ENCODE data around the gene PKM. TPM values are rescaled to one million over a fixed set of nuclear protein-coding genes. Genes with fewer than 3 reads are reported as not detected.

Gene PKM
- total RNA-seq, 1 donor from 2014 or later = 452 TPM

DNA sequence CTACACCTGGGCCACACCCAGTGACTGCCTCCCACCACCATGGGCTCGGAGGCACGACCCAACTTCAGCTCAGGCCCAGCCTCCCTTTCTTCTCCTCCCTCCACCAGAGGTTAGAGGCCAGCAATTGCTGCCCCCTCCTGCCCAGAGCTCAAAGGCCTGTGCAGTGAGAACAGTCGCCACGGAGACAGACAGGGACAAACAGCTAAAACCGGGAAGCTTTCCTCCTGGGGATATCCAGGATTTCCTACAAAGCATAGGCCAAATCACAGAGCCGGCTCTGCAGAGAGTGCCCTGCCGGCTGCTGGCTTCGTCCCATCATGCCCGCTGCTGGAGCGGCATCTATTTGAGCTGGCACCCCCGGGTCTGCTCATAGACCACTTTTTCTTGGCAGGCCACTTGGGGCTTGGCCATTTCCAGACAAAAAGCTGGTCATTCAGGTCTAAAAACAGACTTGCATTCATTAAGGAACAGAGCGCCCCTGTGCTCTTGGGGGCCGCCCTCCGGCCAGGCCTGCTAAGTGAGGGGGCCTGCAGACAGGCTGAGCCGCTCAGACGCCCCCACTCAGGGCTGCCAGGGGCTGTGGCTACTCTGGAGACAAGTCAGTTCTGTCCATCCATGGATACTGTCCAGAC, 50.9 kb downstream of the PKM start:
- TF ChIP-seq, protein P1, sequence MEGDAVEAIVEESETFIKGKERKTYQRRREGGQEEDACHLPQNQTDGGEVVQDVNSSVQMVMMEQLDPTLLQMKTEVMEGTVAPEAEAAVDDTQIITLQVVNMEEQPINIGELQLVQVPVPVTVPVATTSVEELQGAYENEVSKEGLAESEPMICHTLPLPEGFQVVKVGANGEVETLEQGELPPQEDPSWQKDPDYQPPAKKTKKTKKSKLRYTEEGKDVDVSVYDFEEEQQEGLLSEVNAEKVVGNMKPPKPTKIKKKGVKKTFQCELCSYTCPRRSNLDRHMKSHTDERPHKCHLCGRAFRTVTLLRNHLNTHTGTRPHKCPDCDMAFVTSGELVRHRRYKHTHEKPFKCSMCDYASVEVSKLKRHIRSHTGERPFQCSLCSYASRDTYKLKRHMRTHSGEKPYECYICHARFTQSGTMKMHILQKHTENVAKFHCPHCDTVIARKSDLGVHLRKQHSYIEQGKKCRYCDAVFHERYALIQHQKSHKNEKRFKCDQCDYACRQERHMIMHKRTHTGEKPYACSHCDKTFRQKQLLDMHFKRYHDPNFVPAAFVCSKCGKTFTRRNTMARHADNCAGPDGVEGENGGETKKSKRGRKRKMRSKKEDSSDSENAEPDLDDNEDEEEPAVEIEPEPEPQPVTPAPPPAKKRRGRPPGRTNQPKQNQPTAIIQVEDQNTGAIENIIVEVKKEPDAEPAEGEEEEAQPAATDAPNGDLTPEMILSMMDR (IDR thresholded peaks at IDR 0.05; ENCODE audit: unreplicated experiment) = no peak
- Mint-ChIP-seq H3K4me3 (no peak overlapping the region), H3K27ac (no peak overlapping the region), H3K27me3 (ENCODE audit: low read depth) (peaks cover 10% of the 10 kb centered on the region), H3K4me1 (peaks cover 4% of the 10 kb centered on the region), H3K9me3 (no peaks in the 10 kb centered on the region), H3K36me3 (no peaks in the 10 kb centered on the region)
- no peak for DNase-seq (ENCODE audit: low spot score in 2 of 2, unreplicated experiment in 2 of 2)

DNA sequence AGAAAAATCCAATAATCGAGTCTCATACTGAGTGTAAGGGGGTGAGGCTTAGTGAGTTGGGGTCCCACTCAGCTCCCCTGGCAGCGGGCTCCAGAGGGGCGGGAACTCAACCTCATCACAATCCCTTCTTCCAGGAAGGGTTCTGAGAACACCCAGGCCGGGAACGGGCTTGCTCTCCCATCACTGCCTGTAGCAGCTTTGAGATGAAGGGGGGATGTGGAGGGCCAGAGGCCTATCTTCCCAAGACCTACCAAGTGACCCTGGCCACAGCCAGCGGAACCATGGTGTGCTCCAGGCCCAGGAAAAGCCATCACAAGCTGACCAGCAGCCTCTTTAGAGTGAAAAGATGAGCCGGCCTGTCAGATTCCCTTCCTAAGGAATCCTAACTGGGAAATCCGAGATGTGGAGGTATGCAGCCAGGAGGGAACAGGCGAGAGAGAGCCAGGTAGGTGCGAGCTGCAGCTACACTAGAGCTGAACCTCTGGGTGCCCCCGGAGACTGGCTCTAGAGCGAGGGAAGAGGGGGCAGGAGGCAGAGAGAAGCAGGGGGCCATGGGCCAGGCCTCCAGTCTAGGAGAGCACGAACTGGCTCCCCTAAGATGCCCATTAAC, 51.9 kb downstream of the PKM start:
- H3K36me3 Mint-ChIP-seq = no peaks in the 10 kb centered on the region
- no peak for DNase-seq (ENCODE audit: low spot score in 2 of 2, unreplicated experiment in 2 of 2)
- H3K9me3 Mint-ChIP-seq = no peaks in the 10 kb centered on the region
- peaks cover 9% of the 10 kb centered on the region for H3K4me1 Mint-ChIP-seq
- no peak overlapping the region for H3K4me3 Mint-ChIP-seq
- no peak overlapping the region for H3K27ac Mint-ChIP-seq
- TF ChIP-seq, protein P1 (IDR thresholded peaks at IDR 0.05; ENCODE audit: unreplicated experiment) = no peak
- peaks cover 6% of the 10 kb centered on the region for H3K27me3 Mint-ChIP-seq (ENCODE audit: low read depth)

DNA sequence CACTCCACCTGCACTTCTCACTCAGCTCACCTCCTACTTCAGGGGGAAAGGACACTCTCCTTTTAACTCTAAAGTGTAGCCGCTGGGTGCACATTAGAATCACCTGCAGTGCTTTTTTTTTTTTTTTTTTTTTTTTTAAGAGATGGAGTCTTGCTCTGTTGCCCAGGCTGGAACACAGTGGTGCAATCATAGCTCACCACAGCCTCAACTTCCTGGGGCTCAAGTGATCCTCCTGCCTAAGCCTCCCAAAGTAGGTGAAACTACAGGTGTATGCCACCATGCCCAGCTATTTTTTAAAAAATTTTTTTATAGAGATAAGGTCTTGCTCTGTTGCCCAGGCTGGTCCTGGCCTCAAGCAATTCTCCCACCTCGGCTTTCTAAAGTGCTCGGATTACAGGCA, 54.2 kb downstream of the PKM start:
- TF ChIP-seq, protein P1 (IDR thresholded peaks at IDR 0.05; ENCODE audit: unreplicated experiment) = no peak

DNA sequence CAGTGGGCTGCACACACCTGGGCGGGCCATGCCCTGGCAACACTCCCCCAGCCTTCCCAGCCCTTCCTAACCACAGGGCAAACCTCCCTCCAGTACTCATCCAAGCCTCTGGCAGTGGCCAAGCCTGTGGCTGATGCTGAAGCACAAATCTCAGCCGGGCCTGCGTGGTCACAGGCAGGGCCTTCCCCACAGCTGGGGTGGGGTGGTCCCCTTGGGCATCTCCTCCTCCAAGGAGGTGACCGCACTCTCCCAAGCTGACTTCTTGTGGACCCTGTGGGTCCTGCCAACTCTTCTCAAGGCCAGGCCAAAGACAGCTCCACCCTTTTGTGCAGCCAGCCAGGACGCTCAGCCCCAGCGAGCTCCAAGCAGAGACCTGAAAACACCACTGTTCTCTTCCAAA, 54.8 kb downstream of the PKM start:
- Mint-ChIP-seq H3K9me3 (no peaks in the 10 kb centered on the region), H3K27ac (no peak overlapping the region), H3K36me3 (no peaks in the 10 kb centered on the region), H3K4me3 (no peak overlapping the region), H3K4me1 (peaks cover 7% of the 10 kb centered on the region), H3K27me3 (ENCODE audit: low read depth) (no peaks in the 10 kb centered on the region)
- TF ChIP-seq, protein P1 (IDR thresholded peaks at IDR 0.05; ENCODE audit: unreplicated experiment) = no peak
- DNase-seq (ENCODE audit: low spot score in 2 of 2, unreplicated experiment in 2 of 2) = no peak

More for the DNA sequence above, 54.2 kb downstream of the PKM start:
- no peaks in the 10 kb centered on the region for H3K9me3 Mint-ChIP-seq
- H3K36me3 Mint-ChIP-seq = no peaks in the 10 kb centered on the region
- H3K4me3 Mint-ChIP-seq = no peak overlapping the region
- peaks cover 7% of the 10 kb centered on the region for H3K4me1 Mint-ChIP-seq
- H3K27ac Mint-ChIP-seq = no peak overlapping the region
- no peaks in the 10 kb centered on the region for H3K27me3 Mint-ChIP-seq (ENCODE audit: low read depth)
- DNase-seq (ENCODE audit: low spot score in 2 of 2, unreplicated experiment in 2 of 2) = no peak

DNA sequence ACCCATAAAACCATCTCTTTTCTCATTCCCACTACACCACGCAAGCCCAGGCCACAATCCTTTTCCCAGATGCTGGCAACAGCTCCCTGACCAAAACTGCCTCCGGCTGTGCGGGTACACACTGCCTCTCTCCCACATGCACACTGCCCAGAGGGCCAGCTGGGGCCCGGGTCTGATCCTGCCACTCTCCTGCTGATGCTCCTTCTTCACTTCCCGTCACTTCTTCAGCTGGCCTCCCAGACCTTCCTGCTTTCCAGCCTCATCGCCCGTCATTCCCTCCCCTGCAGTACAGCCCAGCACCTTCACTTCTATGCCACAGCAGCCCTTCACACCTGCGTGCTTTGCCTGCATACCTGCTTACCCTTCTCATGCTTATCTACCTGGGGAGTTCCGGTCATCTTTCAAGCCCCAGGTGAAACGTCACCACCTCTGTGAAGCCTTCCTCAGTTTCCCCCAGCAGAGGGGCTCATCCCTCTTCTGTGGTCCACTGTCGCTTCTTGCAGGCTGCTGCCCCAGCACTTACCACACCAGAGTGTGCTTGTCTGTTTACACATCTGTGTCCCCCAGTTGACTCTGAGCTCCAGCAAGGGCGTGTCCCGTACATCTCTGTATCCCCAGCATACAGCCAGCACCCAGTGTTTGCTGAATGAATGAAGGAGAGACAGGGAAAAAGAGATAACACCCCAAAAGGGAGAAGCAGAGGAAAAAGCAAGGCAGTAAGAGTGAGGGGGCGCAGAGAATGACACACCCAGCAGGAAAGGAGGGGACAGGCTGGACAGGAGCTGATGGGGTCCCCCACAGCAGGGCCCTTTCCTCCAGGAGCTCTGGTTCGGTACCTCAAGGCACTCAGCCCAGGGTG, 55.6 kb downstream of the PKM start:
- Mint-ChIP-seq H3K27ac (no peak overlapping the region), H3K4me3 (no peak overlapping the region), H3K27me3 (ENCODE audit: low read depth) (no peaks in the 10 kb centered on the region), H3K36me3 (no peaks in the 10 kb centered on the region), H3K9me3 (no peaks in the 10 kb centered on the region), H3K4me1 (peaks cover 13% of the 10 kb centered on the region)
- DNase-seq (ENCODE audit: low spot score in 2 of 2, unreplicated experiment in 2 of 2) = no peak
- TF ChIP-seq, protein P1 (IDR thresholded peaks at IDR 0.05; ENCODE audit: unreplicated experiment) = no peak

Measured in mesothelial cell of epicardium (in vitro differentiated cells).